ENCODE measurements around the gene SDHAF3.
"Not testable (repeated sequence)": the region's sequence is repeated elsewhere in the genome, so short reads cannot be mapped to it uniquely, and the experiment has no call there.

The SDHAF3 gene

GRCh38 chr7:97117372-97118188 lies at the start of gene SDHAF3:
SDHAF3 (plus strand) TSS chr7:97117698; CDS start chr7:97117724, 26 bp downstream.
- peak within 1 kb of the TSS; percentile 78 for H3K27ac ChIP-seq (ENCODE audit: low read depth, low read length)

GRCh38 chr7:97072025-97072424 lies 45.5 kb upstream of the SDHAF3 start:
- not testable (repeated sequence) for H3K9me3 ChIP-seq (ENCODE audit: control insufficient read depth, insufficient read depth, low read length); H3K4me1 ChIP-seq (ENCODE audit: control insufficient read depth, insufficient read depth, low read length); H3K4me3 ChIP-seq (ENCODE audit: low read depth, low read length); H3K27me3 ChIP-seq (ENCODE audit: control insufficient read depth, insufficient read depth, low read length); H3K9ac ChIP-seq (ENCODE audit: low read depth, low read length); H3K36me3 ChIP-seq (ENCODE audit: control insufficient read depth, insufficient read depth, low read length); H3K27ac ChIP-seq (ENCODE audit: low read depth, low read length)

More at GRCh38 chr7:97117372-97118188, at the start of gene SDHAF3:
- H3K4me1 ChIP-seq (ENCODE audit: control insufficient read depth, insufficient read depth, low read length) = peaks cover 19% of the 10 kb centered on the region
- H3K27me3 ChIP-seq (ENCODE audit: control insufficient read depth, insufficient read depth, low read length) = no peaks in the 10 kb centered on the region
- no peaks in the 10 kb centered on the region for H3K36me3 ChIP-seq (ENCODE audit: control insufficient read depth, insufficient read depth, low read length)
- no peaks in the 10 kb centered on the region for H3K9me3 ChIP-seq (ENCODE audit: control insufficient read depth, insufficient read depth, low read length)
- peak within 1 kb of the TSS; percentile 80 for H3K4me3 ChIP-seq (ENCODE audit: low read depth, low read length)
- H3K9ac ChIP-seq (ENCODE audit: low read depth, low read length) = peak within 1 kb of the TSS; percentile 83

- Histone ChIP-seq H3K4me1 (ENCODE audit: control insufficient read depth, insufficient read depth, low read length) (no peaks in the 10 kb centered on the region), H3K9me3 (ENCODE audit: control insufficient read depth, insufficient read depth, low read length) (peaks cover 7% of the 10 kb centered on the region), H3K4me3 (ENCODE audit: low read depth, low read length) (no peak overlapping the region), H3K27ac (ENCODE audit: low read depth, low read length) (no peak overlapping the region), H3K9ac (ENCODE audit: low read depth, low read length) (no peak overlapping the region), H3K27me3 (ENCODE audit: control insufficient read depth, insufficient read depth, low read length) (no peaks in the 10 kb centered on the region), H3K36me3 (ENCODE audit: control insufficient read depth, insufficient read depth, low read length) (no peaks in the 10 kb centered on the region)
These were observed 41.6 kb upstream of the SDHAF3 start for GRCh38 chr7:97075928-97076327.

GRCh38 chr7:97078023-97078969 lies 39.2 kb upstream of the SDHAF3 start:
- Histone ChIP-seq H3K27ac (ENCODE audit: low read depth, low read length) (no peak overlapping the region), H3K4me1 (ENCODE audit: control insufficient read depth, insufficient read depth, low read length) (no peaks in the 10 kb centered on the region), H3K27me3 (ENCODE audit: control insufficient read depth, insufficient read depth, low read length) (no peaks in the 10 kb centered on the region), H3K9me3 (ENCODE audit: control insufficient read depth, insufficient read depth, low read length) (peaks cover 7% of the 10 kb centered on the region), H3K9ac (ENCODE audit: low read depth, low read length) (no peak overlapping the region), H3K4me3 (ENCODE audit: low read depth, low read length) (no peak overlapping the region), H3K36me3 (ENCODE audit: control insufficient read depth, insufficient read depth, low read length) (no peaks in the 10 kb centered on the region)

GRCh38 chr7:97079300-97079699 lies 38.2 kb upstream of the SDHAF3 start:
- Histone ChIP-seq H3K4me3 (ENCODE audit: low read depth, low read length) (no peak overlapping the region), H3K9ac (ENCODE audit: low read depth, low read length) (no peak overlapping the region), H3K27me3 (ENCODE audit: control insufficient read depth, insufficient read depth, low read length) (no peaks in the 10 kb centered on the region), H3K4me1 (ENCODE audit: control insufficient read depth, insufficient read depth, low read length) (no peaks in the 10 kb centered on the region), H3K9me3 (ENCODE audit: control insufficient read depth, insufficient read depth, low read length) (peaks cover 7% of the 10 kb centered on the region), H3K36me3 (ENCODE audit: control insufficient read depth, insufficient read depth, low read length) (no peaks in the 10 kb centered on the region), H3K27ac (ENCODE audit: low read depth, low read length) (no peak overlapping the region)

GRCh38 chr7:97081521-97082300 lies 35.8 kb upstream of the SDHAF3 start:
- no peaks in the 10 kb centered on the region for H3K4me1 ChIP-seq (ENCODE audit: control insufficient read depth, insufficient read depth, low read length)
- no peaks in the 10 kb centered on the region for H3K36me3 ChIP-seq (ENCODE audit: control insufficient read depth, insufficient read depth, low read length)
- no peak overlapping the region for H3K9ac ChIP-seq (ENCODE audit: low read depth, low read length)
- no peak overlapping the region for H3K27ac ChIP-seq (ENCODE audit: low read depth, low read length)
- no peaks in the 10 kb centered on the region for H3K9me3 ChIP-seq (ENCODE audit: control insufficient read depth, insufficient read depth, low read length)
- H3K27me3 ChIP-seq (ENCODE audit: control insufficient read depth, insufficient read depth, low read length) = no peaks in the 10 kb centered on the region
- no peak overlapping the region for H3K4me3 ChIP-seq (ENCODE audit: low read depth, low read length)

GRCh38 chr7:97088364-97088763 lies 29.1 kb upstream of the SDHAF3 start:
- Histone ChIP-seq H3K36me3 (ENCODE audit: control insufficient read depth, insufficient read depth, low read length) (no peaks in the 10 kb centered on the region), H3K4me3 (ENCODE audit: low read depth, low read length) (no peak overlapping the region), H3K9me3 (ENCODE audit: control insufficient read depth, insufficient read depth, low read length) (no peaks in the 10 kb centered on the region), H3K27ac (ENCODE audit: low read depth, low read length) (no peak overlapping the region), H3K4me1 (ENCODE audit: control insufficient read depth, insufficient read depth, low read length) (no peaks in the 10 kb centered on the region), H3K9ac (ENCODE audit: low read depth, low read length) (no peak overlapping the region), H3K27me3 (ENCODE audit: control insufficient read depth, insufficient read depth, low read length) (no peaks in the 10 kb centered on the region)

GRCh38 chr7:97089771-97090170 lies 27.7 kb upstream of the SDHAF3 start:
- Histone ChIP-seq H3K9me3 (ENCODE audit: control insufficient read depth, insufficient read depth, low read length) (no peaks in the 10 kb centered on the region), H3K4me1 (ENCODE audit: control insufficient read depth, insufficient read depth, low read length) (no peaks in the 10 kb centered on the region), H3K4me3 (ENCODE audit: low read depth, low read length) (no peak overlapping the region), H3K36me3 (ENCODE audit: control insufficient read depth, insufficient read depth, low read length) (no peaks in the 10 kb centered on the region), H3K27ac (ENCODE audit: low read depth, low read length) (no peak overlapping the region), H3K9ac (ENCODE audit: low read depth, low read length) (no peak overlapping the region), H3K27me3 (ENCODE audit: control insufficient read depth, insufficient read depth, low read length) (no peaks in the 10 kb centered on the region)

GRCh38 chr7:97090761-97091353 lies 26.6 kb upstream of the SDHAF3 start:
- Histone ChIP-seq H3K4me1 (ENCODE audit: control insufficient read depth, insufficient read depth, low read length) (no peaks in the 10 kb centered on the region), H3K27me3 (ENCODE audit: control insufficient read depth, insufficient read depth, low read length) (no peaks in the 10 kb centered on the region), H3K9me3 (ENCODE audit: control insufficient read depth, insufficient read depth, low read length) (no peaks in the 10 kb centered on the region), H3K27ac (ENCODE audit: low read depth, low read length) (no peak overlapping the region), H3K9ac (ENCODE audit: low read depth, low read length) (no peak overlapping the region), H3K36me3 (ENCODE audit: control insufficient read depth, insufficient read depth, low read length) (no peaks in the 10 kb centered on the region), H3K4me3 (ENCODE audit: low read depth, low read length) (no peak overlapping the region)

GRCh38 chr7:97094284-97094930 lies 23.1 kb upstream of the SDHAF3 start:
- Histone ChIP-seq H3K27ac (ENCODE audit: low read depth, low read length) (no peak overlapping the region), H3K4me1 (ENCODE audit: control insufficient read depth, insufficient read depth, low read length) (no peaks in the 10 kb centered on the region), H3K36me3 (ENCODE audit: control insufficient read depth, insufficient read depth, low read length) (no peaks in the 10 kb centered on the region), H3K4me3 (ENCODE audit: low read depth, low read length) (no peak overlapping the region), H3K9me3 (ENCODE audit: control insufficient read depth, insufficient read depth, low read length) (no peaks in the 10 kb centered on the region), H3K27me3 (ENCODE audit: control insufficient read depth, insufficient read depth, low read length) (no peaks in the 10 kb centered on the region), H3K9ac (ENCODE audit: low read depth, low read length) (no peak overlapping the region)

Data from HUES48 (cell line).